ENCODE results near the gene LCA5. TPM values are rescaled to one million over a fixed set of nuclear protein-coding genes. Genes with fewer than 3 reads are reported as not detected.
"Not testable (repeated sequence)": the region's sequence is repeated elsewhere in the genome, so short reads cannot be mapped to it uniquely, and the experiment has no call there.

The LCA5 gene
- 1 to 10 TPM; 4.2 to 6.1 (median 4.9) TPM for polyA plus RNA-seq (ENCODE audit: insufficient read length in 10 of 10)
- long read RNA-seq, donor 1: 0 reads
- long read RNA-seq, donor 2, full-length matches to known transcripts: 1 of 1 reads
- long read RNA-seq, donor 2, partial matches to known transcripts: 0 of 1 reads
- long read RNA-seq, donor 2, other reads (novel, unspliced or antisense): 0 of 1 reads
- long read RNA-seq, donor 3: 0 reads
- long read RNA-seq, donor 4, full-length matches to known transcripts: 1 of 1 reads
- long read RNA-seq, donor 4, partial matches to known transcripts: 0 of 1 reads
- long read RNA-seq, donor 4, other reads (novel, unspliced or antisense): 0 of 1 reads
- long read RNA-seq, donor 5: 0 reads
- long read RNA-seq, donor 6: 0 reads
- long read RNA-seq, donor 7, full-length matches to known transcripts: 1 of 1 reads
- long read RNA-seq, donor 7, partial matches to known transcripts: 0 of 1 reads
- long read RNA-seq, donor 7, other reads (novel, unspliced or antisense): 0 of 1 reads
- long read RNA-seq, donor 8: 0 reads
- long read RNA-seq, donor 9: 0 reads

- DNase-seq: peak; percentile 96 to 99 (median 98)
Observed at GRCh38 chr6:79536954-79537747, at the start of gene LCA5. Gene LCA5, minus strand, starts transcription at chr6:79537430. Its CDS starts 18,536 bp downstream, at chr6:79518894.

GRCh38 chr6:79586548-79586947 is 49.3 kb upstream of the LCA5 start:
- no peak for DNase-seq

GRCh38 chr6:79584332-79584731 is 47.1 kb upstream of the LCA5 start:
- DNase-seq: no peak

- DNase-seq: not testable (repeated sequence)
Observed at GRCh38 chr6:79577926-79578325, 40.7 kb upstream of the LCA5 start.

- DNase-seq: peak in 1 of 3 donors; percentile 20
Observed at GRCh38 chr6:79574630-79575225, 37.5 kb upstream of the LCA5 start.

- no peak for DNase-seq
Observed at GRCh38 chr6:79574174-79574573, 36.9 kb upstream of the LCA5 start.

GRCh38 chr6:79571030-79571367 is 33.8 kb upstream of the LCA5 start:
- DNase-seq: no peak

- peak; percentile 23 to 61 (median 26) for DNase-seq
Observed at GRCh38 chr6:79570129-79571029, 33.1 kb upstream of the LCA5 start.

- no peak for DNase-seq
Observed at GRCh38 chr6:79568996-79569395, 31.8 kb upstream of the LCA5 start.

- DNase-seq: peak in 2 of 3 donors; percentile 43 to 44
Observed at GRCh38 chr6:79564636-79565035, 27.4 kb upstream of the LCA5 start.

GRCh38 chr6:79559706-79560105 is 22.5 kb upstream of the LCA5 start:
- DNase-seq: no peak

GRCh38 chr6:79557673-79558467 is 20.6 kb upstream of the LCA5 start:
- DNase-seq: peak in 2 of 3 donors; percentile 48 to 62

GRCh38 chr6:79554305-79554704 is 17.1 kb upstream of the LCA5 start:
- DNase-seq: no peak

GRCh38 chr6:79551401-79551800 is 14.2 kb upstream of the LCA5 start:
- DNase-seq: no peak

GRCh38 chr6:79548304-79548703 is 11.1 kb upstream of the LCA5 start:
- no peak for DNase-seq

- peak in 1 of 3 donors; percentile 35 for DNase-seq
Observed at GRCh38 chr6:79546186-79546585, 9.0 kb upstream of the LCA5 start.

- DNase-seq: peak; percentile 80 to 93 (median 93)
Observed at GRCh38 chr6:79544939-79545450, 7.8 kb upstream of the LCA5 start.

- peak in 1 of 3 donors; percentile 18 for DNase-seq
Observed at GRCh38 chr6:79544299-79544927, 7.2 kb upstream of the LCA5 start.

GRCh38 chr6:79543886-79544285 is 6.7 kb upstream of the LCA5 start:
- DNase-seq: no peak

- no peak for DNase-seq
Observed at GRCh38 chr6:79543411-79543810, 6.2 kb upstream of the LCA5 start.

Data from muscle of back (tissue), 13 donors.